ENCODE measurements around the gene PP2D1. TPM values are rescaled to one million over a fixed set of nuclear protein-coding genes. Genes with fewer than 3 reads are reported as not detected.
A peak's percentile ranks its signal among the peaks of the same experiment; 100 is the strongest.

Gene PP2D1
- total and polyA plus RNA-seq, 9 of the 15 experiments (the other 6 are each of a cell fraction or from before 2014, with no cell fraction given), result 0.07 to 0.10 TPM; not detected in 7

DNA sequence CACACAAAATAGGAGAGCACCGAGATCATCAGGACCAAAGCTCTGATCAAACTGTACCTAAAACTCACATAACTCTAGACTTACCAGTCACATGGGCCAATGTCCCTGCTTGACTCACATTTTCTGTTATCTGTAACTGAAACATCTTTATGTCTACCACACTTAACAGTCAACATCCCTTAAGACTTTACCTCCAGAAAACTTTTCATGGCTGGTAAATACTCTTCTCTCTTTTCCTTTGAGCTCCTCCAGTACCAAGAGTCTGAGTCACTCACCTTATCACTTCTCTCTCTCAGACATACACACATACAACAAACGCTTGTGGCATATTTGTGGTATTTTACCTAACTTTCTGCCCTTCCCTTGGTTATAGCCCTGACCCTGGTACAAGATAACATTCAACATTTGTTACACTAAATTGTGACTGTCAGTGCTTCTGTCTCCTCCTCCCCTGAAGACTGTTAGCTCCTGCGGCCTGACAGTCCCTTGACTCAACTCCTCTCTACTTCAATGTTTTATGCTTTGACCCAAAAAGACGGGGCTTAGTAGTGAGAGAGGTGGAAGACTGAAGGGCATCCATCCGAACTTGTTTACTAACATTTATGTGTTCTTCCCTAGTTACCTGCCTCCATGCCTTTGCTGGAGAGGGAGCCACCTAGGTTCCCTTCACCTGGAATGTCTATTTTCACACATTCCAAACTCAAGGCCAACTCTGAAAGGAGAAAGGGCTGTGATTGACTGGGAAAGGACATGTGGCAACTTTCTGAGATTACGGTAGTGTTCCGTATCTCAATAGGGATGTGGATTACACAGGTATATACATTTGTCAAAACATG, 74.4 kb downstream of the PP2D1 start (continued):
- TF ChIP-seq, protein P1, sequence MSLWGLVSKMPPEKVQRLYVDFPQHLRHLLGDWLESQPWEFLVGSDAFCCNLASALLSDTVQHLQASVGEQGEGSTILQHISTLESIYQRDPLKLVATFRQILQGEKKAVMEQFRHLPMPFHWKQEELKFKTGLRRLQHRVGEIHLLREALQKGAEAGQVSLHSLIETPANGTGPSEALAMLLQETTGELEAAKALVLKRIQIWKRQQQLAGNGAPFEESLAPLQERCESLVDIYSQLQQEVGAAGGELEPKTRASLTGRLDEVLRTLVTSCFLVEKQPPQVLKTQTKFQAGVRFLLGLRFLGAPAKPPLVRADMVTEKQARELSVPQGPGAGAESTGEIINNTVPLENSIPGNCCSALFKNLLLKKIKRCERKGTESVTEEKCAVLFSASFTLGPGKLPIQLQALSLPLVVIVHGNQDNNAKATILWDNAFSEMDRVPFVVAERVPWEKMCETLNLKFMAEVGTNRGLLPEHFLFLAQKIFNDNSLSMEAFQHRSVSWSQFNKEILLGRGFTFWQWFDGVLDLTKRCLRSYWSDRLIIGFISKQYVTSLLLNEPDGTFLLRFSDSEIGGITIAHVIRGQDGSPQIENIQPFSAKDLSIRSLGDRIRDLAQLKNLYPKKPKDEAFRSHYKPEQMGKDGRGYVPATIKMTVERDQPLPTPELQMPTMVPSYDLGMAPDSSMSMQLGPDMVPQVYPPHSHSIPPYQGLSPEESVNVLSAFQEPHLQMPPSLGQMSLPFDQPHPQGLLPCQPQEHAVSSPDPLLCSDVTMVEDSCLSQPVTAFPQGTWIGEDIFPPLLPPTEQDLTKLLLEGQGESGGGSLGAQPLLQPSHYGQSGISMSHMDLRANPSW (CRISPR knock-in tag; IDR thresholded peaks at IDR 0.05), result no peak
- TF ChIP-seq ZC3H4 (CRISPR knock-in tag; IDR thresholded peaks at IDR 0.05; ENCODE audit: borderline replicate concordance), result no peak
- TF ChIP-seq NFYB (IDR thresholded peaks at IDR 0.05; ENCODE audit: extremely low read depth, insufficient read length), result no peak
- TF ChIP-seq, protein P2, sequence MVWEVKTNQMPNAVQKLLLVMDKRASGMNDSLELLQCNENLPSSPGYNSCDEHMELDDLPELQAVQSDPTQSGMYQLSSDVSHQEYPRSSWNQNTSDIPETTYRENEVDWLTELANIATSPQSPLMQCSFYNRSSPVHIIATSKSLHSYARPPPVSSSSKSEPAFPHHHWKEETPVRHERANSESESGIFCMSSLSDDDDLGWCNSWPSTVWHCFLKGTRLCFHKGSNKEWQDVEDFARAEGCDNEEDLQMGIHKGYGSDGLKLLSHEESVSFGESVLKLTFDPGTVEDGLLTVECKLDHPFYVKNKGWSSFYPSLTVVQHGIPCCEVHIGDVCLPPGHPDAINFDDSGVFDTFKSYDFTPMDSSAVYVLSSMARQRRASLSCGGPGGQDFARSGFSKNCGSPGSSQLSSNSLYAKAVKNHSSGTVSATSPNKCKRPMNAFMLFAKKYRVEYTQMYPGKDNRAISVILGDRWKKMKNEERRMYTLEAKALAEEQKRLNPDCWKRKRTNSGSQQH (CRISPR knock-in tag; IDR thresholded peaks at IDR 0.05), result 0 out of 2 replicates have a peak, but pooled peaks have one; percentile 73
- no peak for TF ChIP-seq TFAP4 (CRISPR knock-in tag; IDR thresholded peaks at IDR 0.05; ENCODE audit: borderline replicate concordance)
- no peak for TF ChIP-seq MITF (IDR thresholded peaks at IDR 0.05)
- TF ChIP-seq, protein P3, sequence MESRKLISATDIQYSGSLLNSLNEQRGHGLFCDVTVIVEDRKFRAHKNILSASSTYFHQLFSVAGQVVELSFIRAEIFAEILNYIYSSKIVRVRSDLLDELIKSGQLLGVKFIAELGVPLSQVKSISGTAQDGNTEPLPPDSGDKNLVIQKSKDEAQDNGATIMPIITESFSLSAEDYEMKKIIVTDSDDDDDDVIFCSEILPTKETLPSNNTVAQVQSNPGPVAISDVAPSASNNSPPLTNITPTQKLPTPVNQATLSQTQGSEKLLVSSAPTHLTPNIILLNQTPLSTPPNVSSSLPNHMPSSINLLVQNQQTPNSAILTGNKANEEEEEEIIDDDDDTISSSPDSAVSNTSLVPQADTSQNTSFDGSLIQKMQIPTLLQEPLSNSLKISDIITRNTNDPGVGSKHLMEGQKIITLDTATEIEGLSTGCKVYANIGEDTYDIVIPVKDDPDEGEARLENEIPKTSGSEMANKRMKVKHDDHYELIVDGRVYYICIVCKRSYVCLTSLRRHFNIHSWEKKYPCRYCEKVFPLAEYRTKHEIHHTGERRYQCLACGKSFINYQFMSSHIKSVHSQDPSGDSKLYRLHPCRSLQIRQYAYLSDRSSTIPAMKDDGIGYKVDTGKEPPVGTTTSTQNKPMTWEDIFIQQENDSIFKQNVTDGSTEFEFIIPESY (CRISPR knock-in tag; IDR thresholded peaks at IDR 0.05), result no peak; the same call in 1 of the 2 replicates
- no peak for TF ChIP-seq NELFE (IDR thresholded peaks at IDR 0.05; ENCODE audit: insufficient read depth, insufficient read length)
- peak; percentile 61 for TF ChIP-seq RAD51 (IDR thresholded peaks at IDR 0.05; ENCODE audit: borderline replicate concordance, low read depth)
- TF ChIP-seq GATAD2B (IDR thresholded peaks at IDR 0.05; ENCODE audit: borderline replicate concordance), result no peak
- no peak for TF ChIP-seq ZNF133 (CRISPR knock-in tag; IDR thresholded peaks at IDR 0.05)
- no peak for TF ChIP-seq ZNF583 (CRISPR knock-in tag; IDR thresholded peaks at IDR 0.05)

All from K562 (cell line).